Measurements from ENCODE around the gene CA5A. TPM values are rescaled to one million over a fixed set of nuclear protein-coding genes. Genes with fewer than 3 reads are reported as not detected.

CA5A gene
- total RNA-seq, 4 donors from 2014 or later, result not detected

- TF ChIP-seq, protein P1, sequence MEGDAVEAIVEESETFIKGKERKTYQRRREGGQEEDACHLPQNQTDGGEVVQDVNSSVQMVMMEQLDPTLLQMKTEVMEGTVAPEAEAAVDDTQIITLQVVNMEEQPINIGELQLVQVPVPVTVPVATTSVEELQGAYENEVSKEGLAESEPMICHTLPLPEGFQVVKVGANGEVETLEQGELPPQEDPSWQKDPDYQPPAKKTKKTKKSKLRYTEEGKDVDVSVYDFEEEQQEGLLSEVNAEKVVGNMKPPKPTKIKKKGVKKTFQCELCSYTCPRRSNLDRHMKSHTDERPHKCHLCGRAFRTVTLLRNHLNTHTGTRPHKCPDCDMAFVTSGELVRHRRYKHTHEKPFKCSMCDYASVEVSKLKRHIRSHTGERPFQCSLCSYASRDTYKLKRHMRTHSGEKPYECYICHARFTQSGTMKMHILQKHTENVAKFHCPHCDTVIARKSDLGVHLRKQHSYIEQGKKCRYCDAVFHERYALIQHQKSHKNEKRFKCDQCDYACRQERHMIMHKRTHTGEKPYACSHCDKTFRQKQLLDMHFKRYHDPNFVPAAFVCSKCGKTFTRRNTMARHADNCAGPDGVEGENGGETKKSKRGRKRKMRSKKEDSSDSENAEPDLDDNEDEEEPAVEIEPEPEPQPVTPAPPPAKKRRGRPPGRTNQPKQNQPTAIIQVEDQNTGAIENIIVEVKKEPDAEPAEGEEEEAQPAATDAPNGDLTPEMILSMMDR (IDR thresholded peaks at IDR 0.05; ENCODE audit: low read depth), result no peak
These were observed 2.2 kb upstream of the CA5A start for GRCh38 chr16:87938412-87938949.

DNA sequence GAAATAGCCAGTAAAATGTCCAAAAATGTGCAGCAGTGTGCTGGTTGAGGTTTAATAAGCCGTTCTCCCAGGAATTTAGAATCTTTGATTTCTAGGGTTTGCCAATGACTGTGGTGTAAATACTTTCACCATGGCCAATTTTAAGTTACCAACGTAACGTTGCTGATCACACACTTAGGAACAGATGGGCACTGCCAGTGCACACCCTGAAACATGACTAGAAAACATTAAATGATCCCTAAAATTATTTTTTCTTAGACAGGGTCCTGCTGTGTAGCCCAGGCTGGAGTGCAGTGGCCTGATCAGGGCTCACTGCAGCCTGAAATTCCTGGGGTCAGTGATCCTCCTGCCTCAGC is 3.2 kb downstream of the CA5A start:
- TF ChIP-seq, protein P1 (IDR thresholded peaks at IDR 0.05; ENCODE audit: low read depth), result no peak

- TF ChIP-seq, protein P1 (IDR thresholded peaks at IDR 0.05; ENCODE audit: low read depth), result no peak
These were observed 4.8 kb downstream of the CA5A start for GRCh38 chr16:87931504-87931903.

DNA sequence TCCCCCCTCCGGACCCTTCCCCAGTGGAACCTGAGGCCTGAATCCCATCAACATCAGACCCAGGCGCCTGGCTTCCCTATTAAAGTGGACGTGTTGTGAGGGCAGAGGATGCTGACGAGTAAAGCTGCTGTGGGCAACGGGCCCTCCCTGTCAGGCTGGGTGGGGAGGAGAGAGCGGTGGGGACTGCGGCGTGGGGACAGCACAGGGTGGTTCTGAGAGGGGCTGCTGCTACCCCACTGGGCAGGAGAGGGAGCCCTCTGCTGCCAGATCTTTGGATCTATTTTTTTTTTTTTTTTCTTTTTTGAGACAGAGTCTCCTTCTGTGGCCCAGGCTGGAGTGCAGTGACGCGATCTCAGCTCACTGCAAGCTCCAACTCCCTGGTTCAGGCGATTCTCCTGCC is 5.9 kb downstream of the CA5A start:
- TF ChIP-seq, protein P1 (IDR thresholded peaks at IDR 0.05; ENCODE audit: low read depth), result no peak

DNA sequence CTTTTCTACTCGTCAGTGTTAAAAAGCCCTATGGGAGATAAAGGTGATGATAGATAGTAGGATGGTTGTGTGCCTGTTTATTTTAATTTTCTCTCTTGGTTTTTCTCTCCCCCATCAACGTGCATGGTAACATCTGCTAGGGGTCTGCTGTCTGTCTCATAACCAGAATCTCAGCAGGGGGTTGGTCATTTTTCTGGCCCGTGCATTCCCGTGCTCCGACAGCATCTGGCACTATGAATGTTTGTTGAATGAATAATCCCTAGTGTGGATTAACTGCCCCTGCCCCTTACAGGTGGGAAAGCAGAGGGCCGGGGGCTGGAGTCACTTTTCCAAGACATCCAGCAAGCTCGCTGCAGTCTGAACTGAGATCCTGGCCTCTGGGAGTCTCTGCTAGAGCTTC is 6.3 kb downstream of the CA5A start:
- TF ChIP-seq, protein P1 (IDR thresholded peaks at IDR 0.05; ENCODE audit: low read depth), result no peak

GRCh38 chr16:87927195-87927562 is 9.2 kb downstream of the CA5A start:
- TF ChIP-seq, protein P1 (IDR thresholded peaks at IDR 0.05; ENCODE audit: low read depth), result no peak

DNA sequence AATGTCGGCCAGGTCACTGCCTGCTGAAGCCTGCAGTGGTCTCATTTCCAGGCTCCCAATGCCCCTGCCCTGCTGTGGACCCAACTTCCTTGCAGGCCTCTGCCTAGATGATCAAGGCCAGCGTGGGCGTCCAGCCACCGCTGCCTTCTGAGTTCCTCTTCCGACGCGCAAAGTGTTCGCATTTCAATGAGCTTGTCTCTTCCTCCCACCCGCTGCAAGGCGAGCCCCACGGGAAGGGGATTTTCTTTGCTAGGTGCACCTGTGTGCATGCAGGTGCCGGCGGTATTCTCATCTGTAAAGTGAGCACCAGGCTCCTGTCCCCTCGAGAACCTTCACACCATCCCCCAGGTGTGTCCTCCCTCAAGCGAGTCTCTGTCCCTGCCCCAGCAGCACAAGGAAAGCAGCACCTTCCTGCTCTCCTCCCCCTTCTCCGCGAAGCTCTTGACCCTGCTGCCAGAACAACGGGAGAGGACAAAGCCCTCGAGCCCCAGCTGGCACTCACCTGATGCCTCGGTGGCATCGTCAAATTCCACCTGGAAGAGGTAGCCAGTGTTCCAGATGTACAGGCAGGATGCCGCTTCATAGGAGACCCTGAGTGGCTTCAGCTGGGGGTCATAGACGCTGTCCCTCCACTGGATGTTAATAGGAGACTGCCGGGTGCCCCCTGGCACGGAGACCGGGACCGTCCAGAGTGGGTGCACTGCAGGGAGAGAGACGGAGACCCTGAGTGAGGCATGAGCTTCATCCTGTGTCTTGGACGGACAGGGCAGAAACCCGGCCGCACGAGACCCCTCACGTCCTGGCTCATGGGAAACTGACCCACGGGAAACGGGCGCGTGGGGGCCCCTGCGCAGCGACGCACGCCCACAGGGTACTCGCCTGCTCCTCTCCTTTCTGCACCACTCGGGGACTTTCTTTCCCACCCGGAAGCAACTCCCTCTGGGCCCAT is 9.8 kb downstream of the CA5A start:
- TF ChIP-seq, protein P1 (IDR thresholded peaks at IDR 0.05; ENCODE audit: low read depth), result no peak

Data from subcutaneous adipose tissue (tissue), 4 donors.